Stomach (tissue), 4 donors: ENCODE measurements around the gene POC1A.

Experiments used
- CTCF ChIP-seq, 7 experiments: fragments of 450-650 bp in 4 of 7; fragments of 200-600 bp in 3 of 7; sonication (generic) in 3 of 7; IDR thresholded peaks; one replicate each; pipeline ENCODE4 v1.5.1; 2016 to 2019; ENCODE audit warnings: antibody characterized with exemption in 7 of 7, control low read depth in 2 of 7, mild to moderate bottlenecking in 1 of 7
- EP300 ChIP-seq: sonication (generic); formaldehyde crosslinking; IDR thresholded peaks from one replicate; pipeline ENCODE4 v1.6.1; 2017; ENCODE audit warnings: antibody characterized with exemption
- POLR2A ChIP-seq, 4 donors: fragments of 450-650 bp; IDR thresholded peaks; one replicate each; pipeline ENCODE4 v1.6.1; 2016; ENCODE audit warnings: antibody characterized with exemption in 4 of 4, control low read depth in 2 of 4, mild to moderate bottlenecking in 1 of 4, moderate library complexity in 1 of 4

GRCh38 chr3:52092891-52093290, 61.3 kb downstream of the POC1A start:
- TF ChIP-seq EP300 (no peak), CTCF (IDR thresholded peaks at IDR 0.05) (no peak), POLR2A (IDR thresholded peaks at IDR 0.05) (no peak)
